ENCODE measurements around the gene TNKS1BP1.
"Not testable (repeated sequence)": the region's sequence is repeated elsewhere in the genome, so short reads cannot be mapped to it uniquely, and the experiment has no call there.

TNKS1BP1 gene

GRCh38 chr11:57283231-57283990, 41.3 kb downstream of the TNKS1BP1 start:
- DNase-seq, result no peak

GRCh38 chr11:57281546-57281945, 43.2 kb downstream of the TNKS1BP1 start:
- not testable (repeated sequence) for DNase-seq

GRCh38 chr11:57279116-57279515, 45.6 kb downstream of the TNKS1BP1 start:
- DNase-seq, result no peak

- no peak for DNase-seq
Observed at GRCh38 chr11:57278721-57279095, 46.0 kb downstream of the TNKS1BP1 start.

GRCh38 chr11:57277845-57278720, 46.7 kb downstream of the TNKS1BP1 start:
- DNase-seq, result peak; percentile 77

- no peak for DNase-seq
Observed at GRCh38 chr11:57276971-57277675, 47.6 kb downstream of the TNKS1BP1 start.

- no peak for DNase-seq
Observed at GRCh38 chr11:57276169-57276970, 48.4 kb downstream of the TNKS1BP1 start.

GRCh38 chr11:57275582-57275981, 49.2 kb downstream of the TNKS1BP1 start:
- DNase-seq, result no peak

- no peak for DNase-seq
Observed at GRCh38 chr11:57274904-57275498, 49.8 kb downstream of the TNKS1BP1 start.

GRCh38 chr11:57273448-57274058, 51.2 kb downstream of the TNKS1BP1 start:
- DNase-seq, result no peak

- DNase-seq, result no peak
Observed at GRCh38 chr11:57269571-57270021, 55.2 kb downstream of the TNKS1BP1 start.

- DNase-seq, result no peak
Observed at GRCh38 chr11:57266157-57266556, 58.6 kb downstream of the TNKS1BP1 start.

GRCh38 chr11:57263351-57263750, 61.4 kb downstream of the TNKS1BP1 start:
- no peak for DNase-seq

GRCh38 chr11:57262157-57262556, 62.6 kb downstream of the TNKS1BP1 start:
- DNase-seq, result no peak

GRCh38 chr11:57260937-57261783, 63.6 kb downstream of the TNKS1BP1 start:
- no peak for DNase-seq

GRCh38 chr11:57256119-57256518, 68.6 kb downstream of the TNKS1BP1 start:
- DNase-seq, result no peak

GRCh38 chr11:57255618-57256017, 69.1 kb downstream of the TNKS1BP1 start:
- no peak for DNase-seq

- DNase-seq, result no peak
Observed at GRCh38 chr11:57254631-57255030, 70.1 kb downstream of the TNKS1BP1 start.

GRCh38 chr11:57251491-57252104, 73.2 kb downstream of the TNKS1BP1 start:
- DNase-seq, result no peak

- no peak for DNase-seq
Observed at GRCh38 chr11:57251037-57251436, 73.7 kb downstream of the TNKS1BP1 start.
